CD14-positive monocyte (primary cell): Measurements from ENCODE around the gene IFNK. TPM values are rescaled to one million over a fixed set of nuclear protein-coding genes. Genes with fewer than 3 reads are reported as not detected.

ENCODE experiments used
- DNase-seq, 3 donors: peaks; one replicate each; pipeline ENCODE4 v3.0.0-alpha.2; 2011 to 2022
- H2AFZ ChIP-seq: 2 replicates; pipeline ENCODE4 v1.6.0; 2012; ENCODE audit warnings: mild to moderate bottlenecking, low read depth, low read length, inconsistent platforms; ENCODE audit not compliant: insufficient read depth, poor library complexity, severe bottlenecking
- H3K27ac ChIP-seq, 2 donors: 1 replicate in 1 of 2; 2 replicates in 1 of 2; pipeline ENCODE4 v1.5.1; 2012 to 2013; ENCODE audit warnings: low read length in 2 of 2, control low read depth in 1 of 2, inconsistent platforms in 1 of 2, low read depth in 1 of 2, mild to moderate bottlenecking in 1 of 2
- H3K27me3 ChIP-seq, 2 donors: one replicate each; pipeline versions ENCODE4 v1.6.0 to v1.6.1; 2011 to 2013; ENCODE audit warnings: low read length in 2 of 2; ENCODE audit not compliant: control insufficient read depth in 2 of 2, insufficient read depth in 2 of 2
- H3K36me3 ChIP-seq, 2 donors: replicated peaks in 1 of 2; 1 replicate in 1 of 2; 2 replicates in 1 of 2; pipeline versions ENCODE4 v1.5.1 to v1.6.1; 2012 to 2013; ENCODE audit warnings: low read length in 2 of 2, control low read depth in 1 of 2, inconsistent platforms in 1 of 2, mild to moderate bottlenecking in 1 of 2; ENCODE audit not compliant: insufficient read depth in 2 of 2, control insufficient read depth in 1 of 2
- H3K4me1 ChIP-seq, 2 donors: 1 replicate in 1 of 2; 2 replicates in 1 of 2; pipeline versions ENCODE4 v1.5.1 to v1.6.1; 2012 to 2013; ENCODE audit warnings: low read length in 2 of 2, control low read depth in 1 of 2, inconsistent platforms in 1 of 2, mild to moderate bottlenecking in 1 of 2, moderate library complexity in 1 of 2; ENCODE audit not compliant: insufficient read depth in 2 of 2, control insufficient read depth in 1 of 2
- H3K4me2 ChIP-seq: replicated peaks from 2 replicates; pipeline ENCODE3; 2012; ENCODE audit warnings: low read length, moderate library complexity, mild to moderate bottlenecking; ENCODE audit not compliant: poor library complexity, severe bottlenecking; ENCODE audit errors: extremely low read depth
- H3K4me3 ChIP-seq, 3 experiments: fragments of 200-600 bp in 1 of 3; sonication (generic) in 1 of 3; replicated peaks in 1 of 3; 1 replicate in 2 of 3; 2 replicates in 1 of 3; pipeline ENCODE4 v1.5.1; 2011 to 2013; ENCODE audit warnings: low read length in 3 of 3, mild to moderate bottlenecking in 3 of 3, control low read depth in 2 of 3, low read depth in 2 of 3, inconsistent platforms in 1 of 3, moderate library complexity in 1 of 3
- H3K79me2 ChIP-seq: 2 replicates; pipeline ENCODE4 v1.6.0; 2012; ENCODE audit warnings: mild to moderate bottlenecking, control low read depth, inconsistent platforms, low read length, moderate library complexity; ENCODE audit not compliant: insufficient read depth
- H3K9ac ChIP-seq: 2 replicates; pipeline ENCODE4 v1.6.0; 2017; ENCODE audit warnings: low read length, mild to moderate bottlenecking; ENCODE audit not compliant: insufficient read depth, poor library complexity, severe bottlenecking
- H3K9me3 ChIP-seq, 2 donors: replicated peaks in 1 of 2; 1 replicate in 1 of 2; 2 replicates in 1 of 2; pipeline versions ENCODE4 v1.5.1 to v1.6.1; 2012 to 2013; ENCODE audit warnings: low read length in 2 of 2, control low read depth in 1 of 2; ENCODE audit not compliant: control insufficient read depth in 1 of 2, insufficient read depth in 1 of 2
- H4K20me1 ChIP-seq: 2 replicates; pipeline ENCODE4 v1.6.0; 2012; ENCODE audit warnings: mild to moderate bottlenecking, low read length, control low read depth, moderate library complexity; ENCODE audit not compliant: insufficient read depth
- H3K27ac Mint-ChIP-seq, 7 donors: one replicate each; pipeline ENCODE4 v1.8.0; 2020; ENCODE audit warnings: mild to moderate bottlenecking in 7 of 7, mixed read lengths in 7 of 7, moderate library complexity in 6 of 7, inconsistent platforms in 2 of 7
- H3K27me3 Mint-ChIP-seq, 3 donors: one replicate each; pipeline ENCODE4 v1.8.0; 2021 to 2022; ENCODE audit warnings: low read depth in 3 of 3, mild to moderate bottlenecking in 3 of 3, mixed read lengths in 3 of 3, moderate library complexity in 3 of 3, inconsistent platforms in 1 of 3
- H3K36me3 Mint-ChIP-seq, 2 donors: one replicate each; pipeline ENCODE4 v1.8.0; 2020; ENCODE audit warnings: mixed read lengths in 2 of 2, inconsistent platforms in 1 of 2, mild to moderate bottlenecking in 1 of 2
- H3K4me1 Mint-ChIP-seq: one replicate; pipeline ENCODE4 v1.8.0; 2020; ENCODE audit warnings: mild to moderate bottlenecking, mixed read lengths
- H3K4me3 Mint-ChIP-seq, 2 donors: one replicate each; pipeline ENCODE4 v1.8.0; 2020; ENCODE audit warnings: mild to moderate bottlenecking in 2 of 2, mixed read lengths in 2 of 2, moderate library complexity in 1 of 2
- H3K9me3 Mint-ChIP-seq, 7 donors: one replicate each; pipeline ENCODE4 v1.8.0; 2020 to 2022; ENCODE audit warnings: mixed read lengths in 7 of 7, mild to moderate bottlenecking in 6 of 7, moderate library complexity in 6 of 7, inconsistent platforms in 2 of 7
- CTCF ChIP-seq: fragments of 200-600 bp; IDR thresholded peaks from one replicate; pipeline ENCODE4 v1.8.0; 2022; ENCODE audit warnings: antibody characterized with exemption, mild to moderate bottlenecking
- WGBS: methylation state at CpG from one replicate; pipeline ENCODE4 v1.1.5; 2013; ENCODE audit warnings: missing lambda C conversion rate; ENCODE audit not compliant: insufficient coverage; 5-methylcytosine and 5-hydroxymethylcytosine counted together
- intact Hi-C, 2 donors: fragments of 100-400 bp; cut with micrococcal nuclease; formaldehyde crosslinking; loops; one replicate each; pipeline versions ENCODE4 v1.15.0 to v1.15.1; 2023
- polyA plus RNA-seq, 3 donors: library from polyadenylated mRNA; depleted of rRNA in 1 of 3; unstranded in 2 of 3; stranded (reverse) in 1 of 3; fragments of 300-500 nt in 2 of 3; fragments of >200 nt in 1 of 3; fragmentation: Illumina TruSeq in 2 of 3; gene quantifications; 1 replicate in 2 of 3; 2 replicates in 1 of 3; pipeline ENCODE4 v1.2.3, GENCODE V29; 2012 to 2021

IFNK gene
- polyA plus RNA-seq, 3 donors: not detected

GRCh38 chr9:27573634-27574590 lies 49.8 kb downstream of the IFNK start:
- TF ChIP-seq CTCF: no peak
- H3K27me3 ChIP-seq: no peaks in the 10 kb centered on the region
- 0% methylated on average over 25 of the region's 35 CpGs for WGBS
- peaks cover 42% of the 10 kb centered on the region for H3K79me2 ChIP-seq
- no peaks in the 10 kb centered on the region for H4K20me1 ChIP-seq
- peaks cover 6 to 12% of the 10 kb centered on the region in 2 donors for H3K9me3 ChIP-seq
- intact Hi-C loops: loop anchor here (2.0 to 10.0 kb wide), 5 partner anchors 13 to 131 kb away; partner anchors contain the start of gene MOB3B (in 1 of the 2)
- peaks cover 17 to 24% of the 10 kb centered on the region in 2 donors for H3K36me3 Mint-ChIP-seq
- peak overlapping the region; percentile 80 for H3K4me2 ChIP-seq
- H3K36me3 ChIP-seq: peaks cover 0 to 2% of the 10 kb centered on the region in 2 donors
- peaks cover 9 to 21% (median 12%) of the 10 kb centered on the region in 7 donors for H3K9me3 Mint-ChIP-seq
- no peak overlapping the region for H2AFZ ChIP-seq
- peak overlapping the region; percentile 100 for H3K9ac ChIP-seq
- H3K4me1 Mint-ChIP-seq: peaks cover 41% of the 10 kb centered on the region
- H3K27me3 Mint-ChIP-seq: peaks cover 0 to 4% (median 1%) of the 10 kb centered on the region in 3 donors
- peak; percentile 100 for DNase-seq
- H3K4me1 ChIP-seq: peaks cover 33 to 44% of the 10 kb centered on the region in 2 donors
- peak overlapping the region; percentile 92 to 95 for H3K4me3 Mint-ChIP-seq
- H3K27ac Mint-ChIP-seq: peak overlapping the region; percentile 99 to 100 (median 100)
- peak overlapping the region; percentile 99 to 100 for H3K27ac ChIP-seq
- H3K4me3 ChIP-seq: peak overlapping the region; percentile 56 to 88 (median 78)

Other genes starting within 250 kb of the IFNK start
- not detected for gene EQTN, start 227.1 kb upstream of the IFNK start, polyA plus RNA-seq
- gene MOB3B, start 5.5 kb downstream of the IFNK start, polyA plus RNA-seq: 1 to 10 TPM; 1.2 to 2.2 (median 1.4) TPM
- gene C9orf72, start 49.2 kb downstream of the IFNK start, polyA plus RNA-seq: 100 to 1,000 TPM; 105 to 142 (median 128) TPM